HCT116 (cell line): Measurements from ENCODE around the gene RBM19. TPM values are rescaled to one million over a fixed set of nuclear protein-coding genes. Genes with fewer than 3 reads are reported as not detected.

ENCODE experiments used
- ATAC-seq: fragments of 200-7000 bp; cut with Tn5 transposase; 2 replicates; pipeline ENCODE4 v1.9.1; 2020; ENCODE audit warnings: mild to moderate bottlenecking, moderate library complexity
- BruUV-seq: library from RNA; stranded (reverse); fragments of 400-500 nt; replicated peaks from 2 replicates; lab custom pipeline; 2021; lab: Mats Ljungman, UMichigan
- CTCF ChIA-PET: fragments of 300-600 bp; sonication (Branson Sonifier 250); formaldehyde crosslinking; loops from one replicate; lab custom pipeline; 2021; ENCODE audit warnings: antibody characterized with exemption; lab: Charles Lee
- POLR2A ChIA-PET: fragments of 300-600, 350-600 bp; sonication (Branson Sonifier 250); formaldehyde crosslinking; loops from one replicate; lab custom pipeline; 2021; ENCODE audit warnings: antibody characterized with exemption; lab: Charles Lee
- RAD21 ChIA-PET, 2 experiments: fragments of 300-600 bp; sonication (Branson Sonifier 250); formaldehyde crosslinking; loops; one replicate each; lab custom pipeline; 2023; ENCODE audit warnings: low total read pairs in 2 of 2; ENCODE audit not compliant: uncharacterized antibody in 2 of 2, unreplicated experiment in 2 of 2, low non-redundant PET in 1 of 2; lab: Charles Lee
- DNase-seq: peaks from one replicate; pipeline ENCODE4 v3.0.0-alpha.2; 2010; ENCODE audit warnings: low read depth, low spot score
- H2AFZ ChIP-seq: fragments of 200-600 bp; shearing (Covaris generic), sonication (generic); 2 replicates; pipeline ENCODE4 v1.6.1; 2017; ENCODE audit warnings: low read depth, mixed run types, mixed read lengths, antibody characterized with exemption, low read length; ENCODE audit not compliant: poor library complexity, severe bottlenecking
- H3K27ac ChIP-seq: 2 replicates; pipeline ENCODE4 v1.5.1; 2012; ENCODE audit warnings: low read depth, low read length
- H3K27me3 ChIP-seq: fragments of 200-600 bp; sonication (generic); 2 replicates; pipeline ENCODE4 v1.6.1; 2016; ENCODE audit warnings: mixed run types, low read length, mixed read lengths; ENCODE audit not compliant: insufficient read depth
- H3K36me3 ChIP-seq, 2 experiments: fragments of 200-500 bp in 1 of 2; fragments of 200-600 bp in 1 of 2; sonication (Bioruptor generic) in 1 of 2; sonication (generic) in 1 of 2; 2 replicates each; pipeline versions ENCODE4 v1.5.1 to v1.6.1; 2014 to 2016; ENCODE audit warnings: low read length in 2 of 2, inconsistent platforms in 1 of 2, mixed read lengths in 1 of 2, mixed run types in 1 of 2; ENCODE audit not compliant: insufficient read depth in 2 of 2, control insufficient read depth in 1 of 2
- H3K4me1 ChIP-seq, 2 experiments: fragments of 200-600 bp in 1 of 2; sonication (generic) in 1 of 2; 2 replicates each; pipeline versions ENCODE4 v1.5.1 to v1.6.1; 2012 to 2017; ENCODE audit warnings: low read length in 2 of 2, inconsistent platforms in 1 of 2, mild to moderate bottlenecking in 1 of 2, mixed read lengths in 1 of 2, mixed run types in 1 of 2, moderate library complexity in 1 of 2; ENCODE audit not compliant: insufficient read depth in 2 of 2, control insufficient read depth in 1 of 2
- H3K4me2 ChIP-seq: fragments of 200-600 bp; sonication (generic); 2 replicates; pipeline ENCODE4 v1.6.1; 2017; ENCODE audit warnings: mixed run types, low read length, mixed read lengths
- H3K4me3 ChIP-seq, 2 experiments: fragments of 200-600 bp in 1 of 2; sonication (generic) in 1 of 2; replicated peaks in 1 of 2; 2 replicates each; pipeline ENCODE4 v1.5.1; 2011 to 2016; ENCODE audit warnings: low read length in 2 of 2, control low read depth in 1 of 2, low read depth in 1 of 2, mild to moderate bottlenecking in 1 of 2, mixed read lengths in 1 of 2, mixed run types in 1 of 2
- H3K79me2 ChIP-seq: fragments of 200-600 bp; sonication (generic); 2 replicates; pipeline ENCODE4 v1.6.1; 2017; ENCODE audit warnings: mild to moderate bottlenecking, mixed run types, low read length, moderate library complexity, mixed read lengths; ENCODE audit not compliant: insufficient read depth
- H3K9ac ChIP-seq: fragments of 200-600 bp; sonication (generic); 2 replicates; pipeline ENCODE4 v1.6.1; 2016; ENCODE audit warnings: low read length, mixed read lengths
- H3K9me2 ChIP-seq: fragments of 200-600 bp; sonication (generic), shearing (Covaris generic); 2 replicates; pipeline ENCODE4 v1.6.1; 2017; ENCODE audit warnings: mixed run types, mild to moderate bottlenecking, moderate library complexity; ENCODE audit not compliant: insufficient read depth
- H3K9me3 ChIP-seq, 2 experiments: fragments of 200-500 bp in 1 of 2; fragments of 200-600 bp in 1 of 2; sonication (Bioruptor generic) in 1 of 2; sonication (generic) in 1 of 2; 2 replicates each; pipeline ENCODE4 v1.6.1; 2014 to 2017; ENCODE audit warnings: low read length in 2 of 2, mixed read lengths in 2 of 2, inconsistent platforms in 1 of 2, low read depth in 1 of 2, mild to moderate bottlenecking in 1 of 2, mixed run types in 1 of 2, moderate library complexity in 1 of 2; ENCODE audit not compliant: control insufficient read depth in 1 of 2, insufficient read depth in 1 of 2
- H4K20me1 ChIP-seq: fragments of 200-600 bp; sonication (generic), shearing (Covaris generic); 2 replicates; pipeline ENCODE4 v1.6.1; 2017; ENCODE audit warnings: mixed run types, mild to moderate bottlenecking, moderate library complexity; ENCODE audit not compliant: insufficient read depth
- CEBPB ChIP-seq: IDR thresholded peaks from 2 replicates; pipeline ENCODE4 v1.6.1; 2012; ENCODE audit warnings: low read depth
- FOSL1 ChIP-seq: IDR thresholded peaks from 2 replicates; pipeline ENCODE4 v1.6.1; 2012; ENCODE audit warnings: low read depth
- POLR2AphosphoS5 ChIP-seq: IDR thresholded peaks from 2 replicates; pipeline ENCODE4 v1.6.1; 2011; ENCODE audit warnings: mild to moderate bottlenecking, low read depth, low read length, moderate library complexity
- RAD21 ChIP-seq: IDR thresholded peaks from 2 replicates; pipeline ENCODE4 v1.6.1; 2012; ENCODE audit warnings: low read depth, mild to moderate bottlenecking
- SIN3A ChIP-seq: IDR thresholded peaks from 2 replicates; pipeline ENCODE4 v1.6.1; 2012; ENCODE audit warnings: low read depth
- SRF ChIP-seq: IDR thresholded peaks from 2 replicates; pipeline ENCODE4 v1.6.1; 2012; ENCODE audit warnings: low read depth
- TCF7L2 ChIP-seq: IDR thresholded peaks from 2 replicates; pipeline ENCODE4 v1.7.0; 2011; ENCODE audit warnings: borderline replicate concordance, inconsistent platforms; ENCODE audit not compliant: insufficient read depth, insufficient read length; ENCODE audit errors: extremely low read depth
- YY1 ChIP-seq: IDR thresholded peaks from 2 replicates; pipeline ENCODE4 v1.6.1; 2011; ENCODE audit warnings: low read length, low read depth, moderate library complexity, mild to moderate bottlenecking; ENCODE audit not compliant: insufficient replicate concordance; ENCODE audit errors: extremely low read depth
- ZFX ChIP-seq: fragments of 450-650 bp; IDR thresholded peaks from 2 replicates; pipeline ENCODE4 v1.6.1; 2017
- intact Hi-C: fragments of 100-400 bp; cut with micrococcal nuclease; formaldehyde crosslinking; loops from 2 replicates; pipeline ENCODE4 v1.10.0; 2022
- total RNA-seq: library from RNA; stranded (reverse); gene quantifications from one replicate; pipeline ENCODE4 v1.2.1, GENCODE V29; 2021; ENCODE audit not compliant: unreplicated experiment
- TF ChIP-seq, protein P1 (sequence below): IDR thresholded peaks from 2 replicates; pipeline ENCODE4 v1.6.1; 2012
- TF ChIP-seq, protein P2 (sequence below), 3 experiments: fragments of 200-600 bp in 1 of 3; sonication (generic) in 1 of 3; IDR thresholded peaks in 2 of 3; conservative IDR thresholded peaks in 1 of 3; 2 replicates each; pipeline ENCODE4 v1.5.1; 2012 to 2017; ENCODE audit warnings: low read depth in 2 of 3, low read length in 2 of 3, antibody characterized with exemption in 1 of 3, borderline replicate concordance in 1 of 3, control low read depth in 1 of 3, mild to moderate bottlenecking in 1 of 3, mixed read lengths in 1 of 3, mixed run types in 1 of 3, moderate library complexity in 1 of 3; ENCODE audit not compliant: insufficient read depth in 1 of 3

RBM19 gene
- total RNA-seq, 1 experiment from 2014 or later: 30.7 TPM

DNA sequence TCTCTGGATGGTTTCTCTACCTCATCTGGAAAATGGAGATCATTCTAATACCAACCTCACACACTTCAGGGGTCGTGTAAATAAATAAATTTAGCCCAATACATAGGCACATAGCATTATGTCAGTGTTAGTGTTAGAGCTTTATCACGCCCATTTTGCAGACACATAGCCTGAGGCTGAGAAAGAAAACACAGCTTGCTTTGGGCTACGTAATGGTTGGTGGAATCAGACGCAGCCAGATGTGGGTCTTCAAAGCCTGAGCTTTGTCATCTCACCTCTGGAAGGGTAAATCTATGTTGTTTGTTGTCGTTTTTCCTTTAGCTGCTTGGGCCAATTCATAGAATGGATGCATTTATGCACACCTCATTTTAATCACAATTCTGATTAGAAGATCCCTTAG is 191.6 kb downstream of the RBM19 start:
- ChIA-PET CTCF (no interaction called here), RAD21 (no interaction called here), POLR2A (no interaction called here)
- TF ChIP-seq SRF: no peak
- TF ChIP-seq, protein P1, sequence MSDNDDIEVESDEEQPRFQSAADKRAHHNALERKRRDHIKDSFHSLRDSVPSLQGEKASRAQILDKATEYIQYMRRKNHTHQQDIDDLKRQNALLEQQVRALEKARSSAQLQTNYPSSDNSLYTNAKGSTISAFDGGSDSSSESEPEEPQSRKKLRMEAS: no peak
- TF ChIP-seq SIN3A: no peak
- no peak for TF ChIP-seq YY1
- TF ChIP-seq RAD21: no peak
- no peak for TF ChIP-seq TCF7L2
- no peak for TF ChIP-seq FOSL1
- no peak for TF ChIP-seq CEBPB
- TF ChIP-seq, protein P2, sequence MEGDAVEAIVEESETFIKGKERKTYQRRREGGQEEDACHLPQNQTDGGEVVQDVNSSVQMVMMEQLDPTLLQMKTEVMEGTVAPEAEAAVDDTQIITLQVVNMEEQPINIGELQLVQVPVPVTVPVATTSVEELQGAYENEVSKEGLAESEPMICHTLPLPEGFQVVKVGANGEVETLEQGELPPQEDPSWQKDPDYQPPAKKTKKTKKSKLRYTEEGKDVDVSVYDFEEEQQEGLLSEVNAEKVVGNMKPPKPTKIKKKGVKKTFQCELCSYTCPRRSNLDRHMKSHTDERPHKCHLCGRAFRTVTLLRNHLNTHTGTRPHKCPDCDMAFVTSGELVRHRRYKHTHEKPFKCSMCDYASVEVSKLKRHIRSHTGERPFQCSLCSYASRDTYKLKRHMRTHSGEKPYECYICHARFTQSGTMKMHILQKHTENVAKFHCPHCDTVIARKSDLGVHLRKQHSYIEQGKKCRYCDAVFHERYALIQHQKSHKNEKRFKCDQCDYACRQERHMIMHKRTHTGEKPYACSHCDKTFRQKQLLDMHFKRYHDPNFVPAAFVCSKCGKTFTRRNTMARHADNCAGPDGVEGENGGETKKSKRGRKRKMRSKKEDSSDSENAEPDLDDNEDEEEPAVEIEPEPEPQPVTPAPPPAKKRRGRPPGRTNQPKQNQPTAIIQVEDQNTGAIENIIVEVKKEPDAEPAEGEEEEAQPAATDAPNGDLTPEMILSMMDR (IDR thresholded peaks at IDR 0.05 in 2 of 3, conservative IDR thresholded peaks at IDR 0.05 in 1 of 3; ENCODE audit: borderline replicate concordance in 1 of 3, insufficient read depth in 1 of 3, low read depth in 2 of 3, low read length in 2 of 3): no peak
- no peak for TF ChIP-seq ZFX
- TF ChIP-seq POLR2AphosphoS5: no peak
- H3K9ac ChIP-seq: no peak overlapping the region
- intact Hi-C loops: no loop called here
- BruUV-seq: no TSS peak
- H3K9me3 ChIP-seq: no peaks in the 10 kb centered on the region
- H3K27ac ChIP-seq: no peak overlapping the region
- DNase-seq (no peak), ATAC-seq (no peak)
- no peak overlapping the region for H3K4me2 ChIP-seq
- H3K4me3 ChIP-seq: no peak overlapping the region
- H3K79me2 ChIP-seq: peaks cover 25% of the 10 kb centered on the region
- H3K27me3 ChIP-seq: no peaks in the 10 kb centered on the region
- peaks cover 0 to 12% of the 10 kb centered on the region in 2 experiments; a peak in 2 of 4 replicates for H3K4me1 ChIP-seq
- no peak overlapping the region for H2AFZ ChIP-seq
- no peaks in the 10 kb centered on the region for H3K9me2 ChIP-seq
- no peaks in the 10 kb centered on the region for H3K36me3 ChIP-seq
- no peaks in the 10 kb centered on the region for H4K20me1 ChIP-seq
